ENCODE results near the gene MOB2.
"Not testable (repeated sequence)": the region's sequence is repeated elsewhere in the genome, so short reads cannot be mapped to it uniquely, and the experiment has no call there.

The MOB2 gene

DNA sequence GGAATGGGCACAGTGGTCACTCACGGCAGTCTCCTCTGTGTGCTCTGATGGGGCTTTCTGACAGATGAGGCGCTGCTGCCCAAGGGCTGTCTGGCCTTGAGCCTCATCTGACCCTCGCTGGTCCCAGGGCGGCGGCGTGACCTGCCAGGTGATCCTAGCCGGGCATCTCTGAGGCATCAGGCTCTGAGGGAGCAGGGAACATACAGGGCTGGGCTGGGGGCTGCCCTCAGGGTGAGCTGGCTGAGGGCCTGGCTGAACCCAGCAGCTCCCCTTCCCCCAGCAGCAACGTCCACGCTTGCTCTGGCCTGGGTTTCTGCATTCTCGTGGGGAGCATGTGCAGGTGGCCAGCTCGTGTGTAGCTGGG lies 47.6 kb downstream of the MOB2 start:
- no peaks in the 10 kb centered on the region for H3K4me1 ChIP-seq (ENCODE audit: insufficient read depth, low read length)
- H3K36me3 ChIP-seq (ENCODE audit: insufficient read depth, low read depth, low read length), result no peaks in the 10 kb centered on the region
- no peak overlapping the region for H3K9ac ChIP-seq (ENCODE audit: low read depth, low read length)
- no peak overlapping the region for H3K4me3 ChIP-seq (ENCODE audit: low read length)
- H3K27me3 ChIP-seq (ENCODE audit: insufficient read depth, low read length), result no peaks in the 10 kb centered on the region
- H3K9me3 ChIP-seq (ENCODE audit: insufficient read depth, low read depth, low read length), result no peaks in the 10 kb centered on the region
- H3K27ac ChIP-seq (ENCODE audit: low read length), result no peak overlapping the region

DNA sequence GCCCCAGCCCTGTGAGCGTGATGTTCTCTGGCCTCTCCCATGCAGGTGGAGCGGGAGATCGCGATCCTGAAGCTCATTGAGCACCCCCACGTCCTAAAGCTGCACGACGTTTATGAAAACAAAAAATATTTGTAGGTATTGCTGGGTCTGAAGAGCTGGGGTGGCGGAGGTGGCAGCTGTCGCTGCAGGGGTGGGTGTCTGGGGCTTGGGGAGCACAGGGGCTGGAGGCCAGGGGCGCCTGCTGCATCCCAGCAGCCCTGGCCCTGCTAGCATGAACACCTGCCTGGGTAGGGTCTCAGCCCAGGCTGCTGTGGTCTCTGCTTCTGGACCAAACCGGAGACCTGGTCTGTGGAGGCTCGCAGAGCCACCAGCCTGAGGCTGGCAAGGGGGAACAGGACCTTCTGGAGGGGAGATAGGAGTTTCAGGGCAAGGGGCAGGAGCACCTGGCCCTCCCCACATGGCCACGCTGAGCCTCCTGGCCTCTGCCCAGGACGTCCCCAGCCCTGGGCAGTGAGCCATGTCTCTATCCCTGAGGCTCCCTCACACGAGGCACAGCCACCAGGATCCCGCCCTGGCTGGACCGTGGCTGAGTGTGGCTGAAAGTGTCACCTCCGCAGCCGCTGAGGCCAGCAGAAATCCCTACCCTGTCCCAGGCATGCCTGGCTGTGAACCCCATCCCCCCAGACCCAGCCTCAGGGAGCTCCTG lies 48.2 kb downstream of the MOB2 start:
- Histone ChIP-seq H3K27me3 (ENCODE audit: insufficient read depth, low read length) (no peaks in the 10 kb centered on the region), H3K9ac (ENCODE audit: low read depth, low read length) (no peak overlapping the region), H3K4me1 (ENCODE audit: insufficient read depth, low read length) (no peaks in the 10 kb centered on the region), H3K4me3 (ENCODE audit: low read length) (no peak overlapping the region), H3K27ac (ENCODE audit: low read length) (no peak overlapping the region), H3K9me3 (ENCODE audit: insufficient read depth, low read depth, low read length) (no peaks in the 10 kb centered on the region), H3K36me3 (ENCODE audit: insufficient read depth, low read depth, low read length) (no peaks in the 10 kb centered on the region)

DNA sequence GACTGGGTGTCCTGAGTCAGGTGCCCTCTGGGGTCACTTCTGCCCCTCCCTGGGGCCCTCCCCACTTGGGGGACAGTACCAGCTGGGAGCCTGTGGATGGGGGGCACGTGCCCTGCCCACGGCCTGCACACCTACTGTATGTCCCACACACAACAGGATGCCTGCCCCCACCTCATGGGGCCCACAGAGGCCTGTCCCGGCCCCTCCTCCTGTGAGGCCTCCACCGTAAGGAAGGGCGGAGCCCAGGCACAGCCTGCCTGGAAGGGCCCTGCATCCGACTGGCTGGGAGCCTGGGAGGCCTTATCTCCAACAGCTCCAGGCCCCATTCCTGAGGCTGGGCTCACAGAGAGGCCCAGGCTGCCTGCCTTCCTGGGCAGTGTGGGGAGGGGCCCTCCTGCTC lies 49.1 kb downstream of the MOB2 start:
- no peak overlapping the region for H3K9ac ChIP-seq (ENCODE audit: low read depth, low read length)
- no peaks in the 10 kb centered on the region for H3K4me1 ChIP-seq (ENCODE audit: insufficient read depth, low read length)
- H3K27me3 ChIP-seq (ENCODE audit: insufficient read depth, low read length), result no peaks in the 10 kb centered on the region
- no peaks in the 10 kb centered on the region for H3K36me3 ChIP-seq (ENCODE audit: insufficient read depth, low read depth, low read length)
- H3K9me3 ChIP-seq (ENCODE audit: insufficient read depth, low read depth, low read length), result no peaks in the 10 kb centered on the region
- H3K27ac ChIP-seq (ENCODE audit: low read length), result no peak overlapping the region
- no peak overlapping the region for H3K4me3 ChIP-seq (ENCODE audit: low read length)

DNA sequence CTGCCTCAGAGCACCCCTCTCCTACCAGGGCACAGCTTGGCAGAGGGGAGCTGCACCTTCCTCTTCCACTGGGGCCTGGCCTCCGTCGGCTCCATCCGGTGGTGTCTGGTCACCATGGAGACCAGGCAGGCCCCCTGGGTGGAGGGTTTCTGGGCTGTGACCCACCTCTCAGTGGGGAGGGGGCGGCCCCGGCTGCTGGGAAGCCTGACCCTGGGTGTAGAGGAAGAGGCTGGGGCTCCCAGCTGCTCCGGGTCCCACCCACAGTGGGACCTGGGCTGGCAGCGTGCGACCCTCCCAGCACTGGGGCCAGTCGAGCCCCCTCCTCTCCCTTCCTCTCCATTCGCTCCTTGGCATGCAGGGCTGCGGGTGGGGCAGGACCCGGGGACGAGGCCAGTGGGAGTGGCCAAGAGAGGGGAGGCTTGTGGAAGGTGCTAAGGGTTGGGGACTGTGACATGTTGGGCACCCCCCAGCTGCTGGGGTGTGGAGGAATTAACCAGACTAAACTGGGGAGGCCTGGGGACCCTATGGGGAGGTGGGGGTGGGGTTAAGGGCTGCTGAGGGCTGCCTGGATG lies 50.0 kb downstream of the MOB2 start:
- H3K27ac ChIP-seq (ENCODE audit: low read length), result no peak overlapping the region
- no peaks in the 10 kb centered on the region for H3K36me3 ChIP-seq (ENCODE audit: insufficient read depth, low read depth, low read length)
- no peaks in the 10 kb centered on the region for H3K4me1 ChIP-seq (ENCODE audit: insufficient read depth, low read length)
- no peak overlapping the region for H3K4me3 ChIP-seq (ENCODE audit: low read length)
- no peaks in the 10 kb centered on the region for H3K9me3 ChIP-seq (ENCODE audit: insufficient read depth, low read depth, low read length)
- no peaks in the 10 kb centered on the region for H3K27me3 ChIP-seq (ENCODE audit: insufficient read depth, low read length)
- no peak overlapping the region for H3K9ac ChIP-seq (ENCODE audit: low read depth, low read length)

DNA sequence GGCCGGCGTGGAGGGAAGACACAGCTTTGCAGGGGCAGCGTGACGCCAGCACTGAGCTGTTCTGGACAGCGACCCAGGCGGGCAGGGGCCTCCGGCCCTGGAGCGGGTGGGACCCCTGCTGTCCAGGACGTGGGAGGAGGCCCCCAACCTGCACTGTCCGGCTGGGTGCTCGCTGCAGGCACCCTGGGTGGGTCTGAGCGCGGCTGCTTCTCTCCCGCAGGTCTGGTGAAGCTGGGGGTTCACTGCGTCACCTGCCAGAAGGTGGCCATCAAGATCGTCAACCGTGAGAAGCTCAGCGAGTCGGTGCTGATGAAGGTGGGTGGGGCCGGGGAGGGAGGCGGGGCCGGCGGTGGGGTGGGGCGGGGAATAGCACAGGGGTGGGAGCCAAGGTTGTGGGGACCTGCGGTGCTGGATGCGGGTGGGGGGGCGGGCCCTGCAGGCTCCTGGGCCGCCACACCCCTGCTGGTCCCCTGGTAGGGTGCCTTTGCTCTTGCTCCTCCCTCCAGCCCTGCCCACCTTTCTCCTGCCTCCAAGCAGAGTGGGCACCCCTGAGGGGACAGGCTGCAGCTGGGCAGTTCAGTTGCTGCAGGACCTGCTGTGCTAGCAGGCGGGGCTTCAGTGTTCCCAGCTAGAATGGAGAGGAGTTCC lies 50.6 kb downstream of the MOB2 start:
- no peak overlapping the region for H3K4me3 ChIP-seq (ENCODE audit: low read length)

DNA sequence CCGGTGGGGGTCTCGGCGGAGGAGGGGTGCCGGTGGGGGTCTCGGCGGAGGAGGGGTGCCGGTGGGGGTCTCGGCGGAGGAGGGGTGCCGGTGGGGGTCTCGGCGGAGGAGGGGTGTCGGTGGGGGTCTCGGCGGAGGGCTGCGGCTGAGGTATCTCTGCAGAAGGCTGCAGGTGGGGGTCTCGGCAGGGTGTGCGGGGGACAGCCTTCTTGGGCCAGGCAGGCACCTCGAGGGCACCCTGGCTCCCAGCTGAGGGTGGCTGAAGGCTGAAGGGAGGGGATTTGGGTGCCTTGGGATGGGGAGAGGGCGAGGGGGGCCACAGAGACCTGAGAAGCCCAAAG lies 51.1 kb downstream of the MOB2 start:
- H3K9ac ChIP-seq (ENCODE audit: low read depth, low read length); H3K9me3 ChIP-seq (ENCODE audit: insufficient read depth, low read depth, low read length); H3K36me3 ChIP-seq (ENCODE audit: insufficient read depth, low read depth, low read length); H3K27ac ChIP-seq (ENCODE audit: low read length); H3K4me1 ChIP-seq (ENCODE audit: insufficient read depth, low read length); H3K4me3 ChIP-seq (ENCODE audit: low read length); H3K27me3 ChIP-seq (ENCODE audit: insufficient read depth, low read length): not testable (repeated sequence)

More for the DNA sequence above, 50.6 kb downstream of the MOB2 start:
- H3K36me3 ChIP-seq (ENCODE audit: insufficient read depth, low read depth, low read length), result no peaks in the 10 kb centered on the region
- no peak overlapping the region for H3K9ac ChIP-seq (ENCODE audit: low read depth, low read length)
- no peaks in the 10 kb centered on the region for H3K27me3 ChIP-seq (ENCODE audit: insufficient read depth, low read length)
- no peaks in the 10 kb centered on the region for H3K4me1 ChIP-seq (ENCODE audit: insufficient read depth, low read length)
- H3K9me3 ChIP-seq (ENCODE audit: insufficient read depth, low read depth, low read length), result no peaks in the 10 kb centered on the region
- H3K27ac ChIP-seq (ENCODE audit: low read length), result no peak overlapping the region

DNA sequence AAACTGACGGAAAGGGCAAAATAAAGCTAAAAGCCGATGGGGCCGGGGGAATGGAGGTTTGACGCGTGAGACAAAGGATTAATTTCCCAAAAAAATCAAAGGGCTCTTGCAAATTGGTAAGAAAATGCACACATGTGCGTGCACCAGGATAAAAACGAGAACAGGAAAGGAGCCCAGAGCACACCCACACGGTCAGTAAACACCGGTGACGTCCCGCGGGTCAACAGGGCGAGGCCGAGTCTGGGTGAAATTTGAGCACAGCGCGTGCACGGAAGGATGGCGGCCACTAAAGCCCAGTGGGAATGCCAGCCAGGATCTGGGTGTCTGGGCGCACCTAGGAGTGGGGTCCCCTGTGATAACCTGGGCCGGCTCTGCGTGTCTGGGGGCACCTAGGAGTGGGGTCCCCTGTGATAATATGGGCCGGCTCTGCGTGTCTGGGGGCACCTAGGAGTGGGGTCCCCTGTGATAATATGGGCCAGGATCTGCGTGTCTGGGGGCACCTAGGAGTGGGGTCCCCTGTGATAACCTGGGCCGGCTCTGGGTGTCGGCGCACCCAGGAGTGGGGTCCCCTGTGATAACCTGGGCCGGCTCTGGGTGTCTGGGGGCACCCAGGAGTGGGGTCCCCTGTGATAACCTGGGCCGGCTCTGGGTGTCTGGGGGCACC lies 52.5 kb downstream of the MOB2 start:
- Histone ChIP-seq H3K4me1 (ENCODE audit: insufficient read depth, low read length) (no peaks in the 10 kb centered on the region), H3K9ac (ENCODE audit: low read depth, low read length) (no peak overlapping the region), H3K27me3 (ENCODE audit: insufficient read depth, low read length) (no peaks in the 10 kb centered on the region), H3K4me3 (ENCODE audit: low read length) (no peak overlapping the region), H3K9me3 (ENCODE audit: insufficient read depth, low read depth, low read length) (no peaks in the 10 kb centered on the region), H3K36me3 (ENCODE audit: insufficient read depth, low read depth, low read length) (no peaks in the 10 kb centered on the region), H3K27ac (ENCODE audit: low read length) (no peak overlapping the region)

DNA sequence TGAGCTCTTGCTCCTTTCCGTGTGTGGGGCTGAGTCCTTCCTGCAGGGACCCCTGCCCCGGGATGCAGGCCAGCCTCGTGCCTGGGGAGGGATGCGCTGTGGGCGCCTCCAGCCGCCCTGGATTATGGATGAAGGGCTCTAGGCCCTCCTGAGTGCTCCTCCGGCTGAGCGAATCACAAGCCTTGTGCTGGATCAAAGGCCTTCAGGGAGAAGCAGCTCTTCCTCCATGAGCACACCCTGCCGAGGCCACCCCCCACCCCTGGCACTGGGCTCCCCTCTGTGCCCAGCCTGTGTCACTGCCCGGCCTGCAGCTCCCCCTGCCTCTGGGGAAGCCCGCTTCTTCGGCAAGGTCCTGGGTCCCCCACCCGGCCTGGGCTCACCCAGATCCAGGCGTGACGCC lies 53.0 kb downstream of the MOB2 start:
- H3K9ac ChIP-seq (ENCODE audit: low read depth, low read length), result no peak overlapping the region
- H3K27me3 ChIP-seq (ENCODE audit: insufficient read depth, low read length), result no peaks in the 10 kb centered on the region
- H3K9me3 ChIP-seq (ENCODE audit: insufficient read depth, low read depth, low read length), result no peaks in the 10 kb centered on the region; the same call in 1 of the 2 replicates
- no peak overlapping the region for H3K27ac ChIP-seq (ENCODE audit: low read length)
- H3K36me3 ChIP-seq (ENCODE audit: insufficient read depth, low read depth, low read length), result no peaks in the 10 kb centered on the region
- no peak overlapping the region for H3K4me3 ChIP-seq (ENCODE audit: low read length)
- H3K4me1 ChIP-seq (ENCODE audit: insufficient read depth, low read length), result no peaks in the 10 kb centered on the region

DNA sequence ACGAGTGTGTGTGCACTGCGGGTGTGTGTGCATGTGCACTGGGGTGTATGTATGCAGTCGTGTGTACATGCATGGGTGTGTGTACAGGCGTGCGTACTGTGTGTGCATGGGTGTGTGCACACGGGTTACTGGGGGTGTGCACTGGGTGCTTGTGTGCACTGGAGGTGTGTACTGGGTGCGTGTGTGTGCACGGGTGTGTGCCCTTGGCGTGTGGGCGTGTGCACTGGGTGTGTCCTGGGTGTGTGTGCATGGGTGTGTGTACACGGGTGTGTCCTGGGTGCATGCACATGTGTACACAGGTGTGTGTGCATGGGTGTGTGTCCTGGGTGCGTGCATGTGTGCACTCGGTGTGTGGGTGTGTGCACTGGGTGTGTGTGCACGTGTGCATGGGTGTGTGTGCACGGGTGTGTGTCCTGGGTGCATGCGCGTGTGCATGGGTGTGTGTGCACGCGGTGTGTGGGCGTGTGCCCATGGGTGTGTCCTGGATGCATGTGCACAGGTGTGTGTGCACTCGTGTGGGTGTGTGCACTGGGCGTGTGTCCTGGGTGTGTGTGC lies 57.7 kb downstream of the MOB2 start:
- Histone ChIP-seq H3K9me3 (ENCODE audit: insufficient read depth, low read depth, low read length) (no peaks in the 10 kb centered on the region; the same call in 1 of the 2 replicates), H3K4me3 (ENCODE audit: low read length) (no peak overlapping the region), H3K9ac (ENCODE audit: low read depth, low read length) (no peak overlapping the region)

DNA sequence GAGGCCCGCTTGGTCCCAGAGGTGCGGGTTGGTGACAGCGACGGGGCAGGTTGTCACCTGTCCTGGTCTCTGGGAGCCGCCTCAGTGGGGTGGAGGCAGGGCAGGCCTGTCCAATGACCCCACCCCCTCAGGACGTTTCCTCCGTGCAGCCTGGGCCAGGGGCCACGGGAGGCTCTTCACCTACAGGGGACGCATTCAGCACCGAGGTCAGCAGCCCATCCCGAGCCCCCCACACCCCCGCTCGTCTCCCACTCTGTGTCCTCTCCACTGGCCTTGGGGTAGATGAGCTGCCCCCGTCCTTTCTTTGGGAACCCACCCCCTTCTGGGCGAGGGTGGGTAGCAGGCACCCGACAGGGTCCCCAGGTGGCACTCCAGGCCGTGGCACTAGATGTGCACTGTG lies 61.1 kb downstream of the MOB2 start:
- no peak overlapping the region for H3K9ac ChIP-seq (ENCODE audit: low read depth, low read length)
- no peaks in the 10 kb centered on the region; the same call in 1 of the 2 replicates for H3K9me3 ChIP-seq (ENCODE audit: insufficient read depth, low read depth, low read length)
- H3K36me3 ChIP-seq (ENCODE audit: insufficient read depth, low read depth, low read length), result no peaks in the 10 kb centered on the region
- no peaks in the 10 kb centered on the region for H3K27me3 ChIP-seq (ENCODE audit: insufficient read depth, low read length)
- no peak overlapping the region for H3K27ac ChIP-seq (ENCODE audit: low read length)
- no peak overlapping the region for H3K4me3 ChIP-seq (ENCODE audit: low read length)
- no peaks in the 10 kb centered on the region for H3K4me1 ChIP-seq (ENCODE audit: insufficient read depth, low read length)

More for the DNA sequence above, 57.7 kb downstream of the MOB2 start:
- no peaks in the 10 kb centered on the region for H3K36me3 ChIP-seq (ENCODE audit: insufficient read depth, low read depth, low read length)
- H3K4me1 ChIP-seq (ENCODE audit: insufficient read depth, low read length), result no peaks in the 10 kb centered on the region
- no peaks in the 10 kb centered on the region for H3K27me3 ChIP-seq (ENCODE audit: insufficient read depth, low read length)
- H3K27ac ChIP-seq (ENCODE audit: low read length), result no peak overlapping the region

DNA sequence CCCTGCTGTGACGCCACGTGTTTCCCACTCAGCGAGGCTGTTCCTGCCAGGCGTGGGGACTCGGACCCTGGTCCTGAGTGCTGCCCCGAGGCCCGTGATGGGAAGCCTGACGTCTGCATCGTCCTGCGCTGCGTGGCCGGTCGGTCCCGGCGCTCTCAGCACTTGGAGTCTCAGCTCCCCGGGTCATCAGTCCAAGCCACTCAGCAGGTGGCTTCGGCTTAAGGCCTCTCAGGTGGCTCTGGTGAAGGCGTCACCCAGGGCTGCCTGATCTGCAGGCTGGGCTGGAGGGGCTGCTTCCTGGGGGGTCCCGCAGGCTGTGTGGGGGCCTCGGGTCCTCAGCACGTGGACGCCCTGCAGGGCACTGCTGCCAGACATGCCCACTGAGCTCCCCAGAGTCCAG lies 61.6 kb downstream of the MOB2 start:
- Histone ChIP-seq H3K9me3 (ENCODE audit: insufficient read depth, low read depth, low read length) (no peaks in the 10 kb centered on the region; the same call in 1 of the 2 replicates), H3K27ac (ENCODE audit: low read length) (no peak overlapping the region), H3K4me3 (ENCODE audit: low read length) (no peak overlapping the region), H3K27me3 (ENCODE audit: insufficient read depth, low read length) (no peaks in the 10 kb centered on the region), H3K9ac (ENCODE audit: low read depth, low read length) (no peak overlapping the region), H3K4me1 (ENCODE audit: insufficient read depth, low read length) (no peaks in the 10 kb centered on the region), H3K36me3 (ENCODE audit: insufficient read depth, low read depth, low read length) (no peaks in the 10 kb centered on the region)
